Suprapubic skin (tissue), 4 donors: ENCODE results near the gene NRCAM. TPM values are rescaled to one million over a fixed set of nuclear protein-coding genes. Genes with fewer than 3 reads are reported as not detected.

Source experiments
- DNase-seq, 2 donors: peaks; one replicate each; pipeline ENCODE4 v3.0.0-alpha.2; 2019; ENCODE audit warnings: low spot score in 2 of 2
- H3K27ac ChIP-seq: fragments of 200-600 bp; sonication (generic); one replicate; pipeline ENCODE4 v1.5.1; 2019
- H3K27me3 ChIP-seq: fragments of 200-600 bp; sonication (generic); one replicate; pipeline ENCODE4 v1.5.1; 2019
- H3K36me3 ChIP-seq: fragments of 200-600 bp; sonication (generic); one replicate; pipeline ENCODE4 v1.5.1; 2019
- H3K4me1 ChIP-seq: fragments of 200-600 bp; sonication (generic); one replicate; pipeline ENCODE4 v1.5.1; 2019
- H3K4me3 ChIP-seq: fragments of 200-600 bp; sonication (generic); one replicate; pipeline ENCODE4 v1.5.1; 2019; ENCODE audit warnings: mild to moderate bottlenecking
- H3K9me3 ChIP-seq: fragments of 200-600 bp; sonication (generic); one replicate; pipeline ENCODE4 v1.5.1; 2019
- EP300 ChIP-seq: sonication (generic); formaldehyde crosslinking; IDR thresholded peaks from one replicate; pipeline ENCODE4 v1.6.1; 2017; ENCODE audit warnings: antibody characterized with exemption
- POLR2A ChIP-seq, 2 donors: fragments of 450-650 bp; IDR thresholded peaks; one replicate each; pipeline ENCODE4 v1.6.1; 2017; ENCODE audit warnings: antibody characterized with exemption in 2 of 2, mild to moderate bottlenecking in 2 of 2, moderate library complexity in 2 of 2
- POLR2AphosphoS5 ChIP-seq, 3 donors: sonication (generic); formaldehyde crosslinking; IDR thresholded peaks; one replicate each; pipeline ENCODE4 v1.6.1; 2017; ENCODE audit warnings: antibody characterized with exemption in 3 of 3
- WGBS: methylation state at CpG from one replicate; pipeline ENCODE4 v1.1.5; 2018; 5-methylcytosine and 5-hydroxymethylcytosine counted together
- total RNA-seq, 4 donors: library from RNA; depleted of rRNA; stranded (reverse); fragments of >200 nt; gene quantifications; one replicate each; pipeline ENCODE4 v1.1.0, GENCODE V29; 2016
- TF ChIP-seq, protein P1 (sequence below), 2 donors: fragments of 200-600 bp in 1 of 2; fragments of 450-650 bp in 1 of 2; sonication (generic) in 1 of 2; IDR thresholded peaks; one replicate each; pipeline ENCODE4 v1.5.1; 2016 to 2019; ENCODE audit warnings: antibody characterized with exemption in 2 of 2, mild to moderate bottlenecking in 1 of 2, moderate library complexity in 1 of 2

NRCAM gene
- total RNA-seq, 4 donors from 2014 or later, result 2.3 to 7.2 (median 2.8) TPM

DNA sequence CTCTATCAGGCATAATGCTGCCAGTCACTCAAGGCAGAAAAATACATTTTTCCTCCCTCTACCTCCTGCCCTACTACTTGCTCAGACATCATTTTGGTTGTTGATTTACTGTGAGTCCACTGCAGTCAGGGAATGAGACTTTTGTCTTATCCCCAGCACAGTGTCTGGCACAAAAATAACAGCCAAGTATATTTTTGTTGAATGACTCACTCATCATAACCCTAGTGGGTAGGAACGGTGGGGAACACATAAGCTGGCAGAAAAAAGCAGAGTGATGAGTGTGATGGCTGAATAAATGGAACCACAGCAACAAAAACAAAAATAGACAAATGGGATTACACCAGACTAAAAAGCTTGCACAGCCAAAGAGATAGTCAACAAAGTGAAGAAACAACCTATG, 260.2 kb downstream of the NRCAM start:
- no peaks in the 10 kb centered on the region for H3K36me3 ChIP-seq
- TF ChIP-seq POLR2A (IDR thresholded peaks at IDR 0.05) (no peak), POLR2AphosphoS5 (IDR thresholded peaks at IDR 0.05) (no peak), EP300 (no peak)
- TF ChIP-seq, protein P1, sequence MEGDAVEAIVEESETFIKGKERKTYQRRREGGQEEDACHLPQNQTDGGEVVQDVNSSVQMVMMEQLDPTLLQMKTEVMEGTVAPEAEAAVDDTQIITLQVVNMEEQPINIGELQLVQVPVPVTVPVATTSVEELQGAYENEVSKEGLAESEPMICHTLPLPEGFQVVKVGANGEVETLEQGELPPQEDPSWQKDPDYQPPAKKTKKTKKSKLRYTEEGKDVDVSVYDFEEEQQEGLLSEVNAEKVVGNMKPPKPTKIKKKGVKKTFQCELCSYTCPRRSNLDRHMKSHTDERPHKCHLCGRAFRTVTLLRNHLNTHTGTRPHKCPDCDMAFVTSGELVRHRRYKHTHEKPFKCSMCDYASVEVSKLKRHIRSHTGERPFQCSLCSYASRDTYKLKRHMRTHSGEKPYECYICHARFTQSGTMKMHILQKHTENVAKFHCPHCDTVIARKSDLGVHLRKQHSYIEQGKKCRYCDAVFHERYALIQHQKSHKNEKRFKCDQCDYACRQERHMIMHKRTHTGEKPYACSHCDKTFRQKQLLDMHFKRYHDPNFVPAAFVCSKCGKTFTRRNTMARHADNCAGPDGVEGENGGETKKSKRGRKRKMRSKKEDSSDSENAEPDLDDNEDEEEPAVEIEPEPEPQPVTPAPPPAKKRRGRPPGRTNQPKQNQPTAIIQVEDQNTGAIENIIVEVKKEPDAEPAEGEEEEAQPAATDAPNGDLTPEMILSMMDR (IDR thresholded peaks at IDR 0.05), result no peak
- no peaks in the 10 kb centered on the region for H3K27me3 ChIP-seq
- H3K27ac ChIP-seq, result no peak overlapping the region
- H3K4me1 ChIP-seq, result no peaks in the 10 kb centered on the region
- H3K4me3 ChIP-seq, result no peak overlapping the region
- DNase-seq, result no peak
- WGBS, result 26% methylated on average over 1 of the region's 1 CpG
- H3K9me3 ChIP-seq, result no peaks in the 10 kb centered on the region

DNA sequence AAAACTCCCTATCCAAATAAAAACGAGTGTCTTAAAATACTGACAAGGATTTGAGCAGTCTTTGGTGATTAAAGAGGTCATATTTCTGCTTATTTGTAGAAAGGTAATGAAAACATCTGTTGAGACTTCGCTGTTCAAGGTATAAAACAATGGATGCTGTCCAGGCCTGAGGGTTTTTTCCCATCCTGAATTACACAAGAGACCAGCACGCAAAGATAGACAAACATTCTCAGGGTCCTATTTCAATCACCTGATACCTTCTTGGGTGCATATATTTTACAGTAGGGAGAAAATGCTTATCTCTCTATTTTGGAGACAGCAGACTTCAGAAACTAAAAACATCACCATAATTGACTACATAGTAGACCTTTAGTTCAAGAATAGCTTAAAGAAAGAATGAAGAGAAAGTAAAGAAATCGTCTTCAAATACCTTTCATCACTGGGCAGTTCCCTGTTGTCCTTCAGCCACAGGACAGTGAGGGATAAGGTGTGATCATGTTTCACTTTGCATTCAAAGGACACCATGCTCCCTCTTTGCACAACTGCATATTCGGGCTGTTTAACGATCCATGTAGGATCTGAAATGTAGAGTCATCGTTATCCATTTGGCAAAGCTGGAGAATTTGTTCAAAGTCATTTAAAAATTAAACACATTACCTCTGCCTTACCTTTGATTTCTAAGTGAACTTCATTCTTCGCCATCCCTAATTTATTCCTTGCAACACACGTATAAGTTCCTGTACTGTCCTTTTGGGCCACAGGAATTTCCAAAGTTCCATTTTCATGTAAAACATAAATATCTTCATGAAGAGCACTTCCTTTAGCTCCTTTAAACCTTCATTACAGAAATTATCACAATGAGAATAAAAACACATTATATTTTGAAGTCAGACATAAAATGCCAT, 262.4 kb downstream of the NRCAM start:
- Histone ChIP-seq H3K4me1 (no peaks in the 10 kb centered on the region), H3K4me3 (no peak overlapping the region), H3K27ac (no peak overlapping the region), H3K9me3 (no peaks in the 10 kb centered on the region), H3K36me3 (no peaks in the 10 kb centered on the region), H3K27me3 (no peaks in the 10 kb centered on the region)
- DNase-seq, result no peak
- 65% methylated on average over 9 of the region's 9 CpGs for WGBS
- TF ChIP-seq, protein P1 (IDR thresholded peaks at IDR 0.05), result no peak
- TF ChIP-seq POLR2A (IDR thresholded peaks at IDR 0.05) (no peak), EP300 (no peak), POLR2AphosphoS5 (IDR thresholded peaks at IDR 0.05) (no peak)

DNA sequence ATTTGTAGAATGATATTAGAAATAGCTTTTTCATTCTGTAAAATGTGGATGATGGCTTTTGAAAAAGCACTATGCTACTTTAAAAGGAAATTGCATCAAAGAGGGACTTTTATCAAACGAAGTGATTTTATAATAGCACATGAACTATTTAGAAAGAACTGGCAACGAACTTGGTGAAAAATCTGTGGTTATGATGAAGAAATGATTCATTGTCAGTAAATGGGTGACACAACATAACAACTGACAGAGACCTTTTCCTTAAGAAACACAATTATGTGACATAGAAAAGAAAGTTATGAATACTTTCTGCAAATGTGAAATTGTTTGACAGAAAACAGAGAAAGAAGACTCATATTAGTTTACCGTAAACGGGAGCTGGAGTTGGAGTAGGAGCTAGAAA, 265.3 kb downstream of the NRCAM start:
- H3K27ac ChIP-seq, result no peak overlapping the region
- no peaks in the 10 kb centered on the region for H3K36me3 ChIP-seq
- no peaks in the 10 kb centered on the region for H3K9me3 ChIP-seq
- no peak for DNase-seq
- WGBS, result 82% methylated on average over 4 of the region's 4 CpGs
- no peak for TF ChIP-seq POLR2AphosphoS5 (IDR thresholded peaks at IDR 0.05)
- TF ChIP-seq EP300, result no peak
- TF ChIP-seq, protein P1 (IDR thresholded peaks at IDR 0.05), result no peak
- TF ChIP-seq POLR2A (IDR thresholded peaks at IDR 0.05), result no peak
- H3K4me3 ChIP-seq, result no peak overlapping the region
- H3K27me3 ChIP-seq, result no peaks in the 10 kb centered on the region
- H3K4me1 ChIP-seq, result no peaks in the 10 kb centered on the region

DNA sequence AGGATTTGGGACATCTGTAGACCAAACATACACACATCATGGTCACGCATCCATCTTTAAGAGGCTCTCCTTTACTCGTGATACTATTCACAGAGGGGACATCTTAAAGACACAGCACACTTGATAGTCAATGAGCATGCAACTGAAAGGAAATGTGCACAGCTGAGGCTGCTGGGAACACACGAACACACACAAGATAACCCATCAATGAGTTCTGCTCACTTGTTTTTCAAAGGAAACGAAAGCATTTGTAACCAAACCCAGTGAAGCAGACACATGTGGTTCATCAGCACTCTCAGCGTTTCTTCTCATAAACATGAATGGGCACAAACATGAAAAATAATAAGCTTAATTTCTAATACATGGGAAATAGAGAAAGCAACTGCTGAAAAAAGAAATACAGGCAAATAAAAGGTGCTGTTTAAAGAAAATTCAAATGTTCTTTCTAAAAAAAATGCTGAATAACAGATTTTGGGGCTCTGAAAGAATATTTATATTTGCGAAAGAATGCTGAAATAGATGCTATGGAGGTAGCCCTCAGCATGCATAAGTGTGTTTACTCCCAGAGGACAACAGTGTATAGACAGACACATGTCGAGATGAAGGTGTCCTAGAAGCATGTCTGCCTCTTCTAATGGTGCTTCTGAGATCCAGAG, 266.4 kb downstream of the NRCAM start:
- DNase-seq, result no peak
- Histone ChIP-seq H3K27ac (no peak overlapping the region), H3K9me3 (no peaks in the 10 kb centered on the region), H3K36me3 (no peaks in the 10 kb centered on the region), H3K27me3 (no peaks in the 10 kb centered on the region), H3K4me1 (no peaks in the 10 kb centered on the region), H3K4me3 (no peak overlapping the region)
- TF ChIP-seq POLR2AphosphoS5 (IDR thresholded peaks at IDR 0.05), result no peak
- no peak for TF ChIP-seq POLR2A (IDR thresholded peaks at IDR 0.05)
- TF ChIP-seq, protein P1 (IDR thresholded peaks at IDR 0.05), result no peak
- no peak for TF ChIP-seq EP300
- WGBS, result 58% methylated on average over 7 of the region's 7 CpGs

DNA sequence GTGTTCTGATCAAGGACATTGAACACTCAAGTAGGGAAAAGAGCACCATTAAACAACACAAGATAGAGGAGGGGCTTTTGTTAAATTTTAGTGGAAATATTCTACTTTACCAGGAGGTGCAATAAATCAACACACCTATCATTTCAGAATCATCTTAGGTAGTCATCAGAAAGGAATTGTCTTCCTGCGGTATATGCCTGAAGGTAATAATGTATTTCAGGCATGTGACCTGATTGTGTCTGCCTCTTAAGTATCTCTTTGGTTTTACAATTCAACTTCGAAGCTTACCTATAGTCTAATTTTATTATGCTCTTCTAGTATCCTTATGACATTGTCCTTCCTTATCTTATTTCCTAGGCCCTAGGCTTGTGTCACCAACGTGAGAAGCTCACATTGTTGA, 267.5 kb downstream of the NRCAM start:
- Histone ChIP-seq H3K27ac (no peak overlapping the region), H3K9me3 (no peaks in the 10 kb centered on the region), H3K4me1 (no peaks in the 10 kb centered on the region), H3K27me3 (no peaks in the 10 kb centered on the region), H3K4me3 (no peak overlapping the region), H3K36me3 (no peaks in the 10 kb centered on the region)
- no peak for DNase-seq
- TF ChIP-seq POLR2AphosphoS5 (IDR thresholded peaks at IDR 0.05) (no peak), EP300 (no peak), POLR2A (IDR thresholded peaks at IDR 0.05) (no peak)
- TF ChIP-seq, protein P1 (IDR thresholded peaks at IDR 0.05), result no peak
- WGBS, result 89% methylated on average over 3 of the region's 3 CpGs
